ENCODE data around the gene GNAT2.

DNA sequence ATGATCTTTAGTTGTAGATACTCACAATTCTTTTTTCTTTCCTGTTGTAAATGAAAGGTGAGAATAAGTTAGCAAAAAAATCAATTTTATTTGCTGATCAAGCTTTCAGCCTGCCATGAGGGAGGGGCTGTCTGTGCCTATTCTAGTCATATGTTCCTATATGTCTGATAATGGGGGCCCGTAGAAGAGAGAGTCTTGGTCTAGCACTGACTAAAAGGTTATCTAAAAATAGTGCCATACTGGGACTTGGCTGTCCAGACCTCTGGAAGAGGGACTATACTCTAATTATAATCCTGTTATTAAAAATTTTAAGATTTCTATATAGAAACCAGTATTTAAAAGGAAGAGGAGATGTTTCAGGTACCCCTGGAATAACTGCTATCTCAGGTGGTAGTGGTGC lies 52.4 kb downstream of the GNAT2 start:
- TF ChIP-seq MAX (IDR thresholded peaks at IDR 0.05; ENCODE audit: insufficient read depth, insufficient read length) (no peak), CTCF (IDR thresholded peaks at IDR 0.05; ENCODE audit: extremely low read depth in 1 of 2, insufficient read depth in 1 of 2, low read depth in 1 of 2, low read length in 2 of 2) (no peak)

All from endothelial cell of umbilical vein (primary cell).